MCF 10A (cell line): ENCODE data around the gene PDCD2. TPM values are rescaled to one million over a fixed set of nuclear protein-coding genes. Genes with fewer than 3 reads are reported as not detected.

Experiments
- BruUV-seq: library from RNA; stranded (reverse); fragments of 400-500 nt; replicated peaks from 2 replicates; lab custom pipeline; 2021; lab: Mats Ljungman, UMichigan
- CTCF ChIA-PET: fragments of 300-600 bp; sonication (Branson Sonifier 250); formaldehyde crosslinking; extraction: SDS; loops from one replicate; lab custom pipeline; 2021; ENCODE audit warnings: antibody characterized with exemption, inconsistent platforms; lab: Yijun Ruan, JAX
- POLR2A ChIA-PET: fragments of 300-600, 350-650 bp; sonication (Branson Sonifier 250); formaldehyde crosslinking; extraction: SDS; loops from one replicate; lab custom pipeline; 2020; ENCODE audit warnings: antibody characterized with exemption, inconsistent platforms; lab: Yijun Ruan, JAX
- DNase-seq: peaks from one replicate; pipeline ENCODE4 v3.0.0-alpha.2; 2018; ENCODE audit not compliant: unreplicated experiment
- H3K27ac Mint-ChIP-seq: one replicate; pipeline ENCODE4 v1.8.0; 2022; ENCODE audit warnings: mild to moderate bottlenecking, low read depth, mixed read lengths; ENCODE audit not compliant: unreplicated experiment
- H3K27me3 Mint-ChIP-seq: one replicate; pipeline ENCODE4 v1.8.0; 2022; ENCODE audit warnings: mixed read lengths; ENCODE audit not compliant: insufficient read depth, unreplicated experiment
- H3K36me3 Mint-ChIP-seq: one replicate; pipeline ENCODE4 v1.8.0; 2022; ENCODE audit warnings: mild to moderate bottlenecking, moderate library complexity, mixed read lengths; ENCODE audit not compliant: insufficient read depth, unreplicated experiment
- H3K4me1 Mint-ChIP-seq: one replicate; pipeline ENCODE4 v1.8.0; 2022; ENCODE audit warnings: mixed read lengths; ENCODE audit not compliant: insufficient read depth, unreplicated experiment
- H3K4me3 Mint-ChIP-seq: one replicate; pipeline ENCODE4 v1.8.0; 2022; ENCODE audit warnings: mild to moderate bottlenecking, moderate library complexity, mixed read lengths; ENCODE audit not compliant: unreplicated experiment
- H3K9me3 Mint-ChIP-seq: one replicate; pipeline ENCODE4 v1.8.0; 2022; ENCODE audit warnings: mixed read lengths; ENCODE audit not compliant: unreplicated experiment
- intact Hi-C: fragments of 100-400 bp; cut with micrococcal nuclease; formaldehyde crosslinking; loops from 2 replicates; pipeline ENCODE4 v1.14.1; 2022
- total RNA-seq: library from RNA; stranded (reverse); gene quantifications from 2 replicates; pipeline ENCODE4 v1.2.3, GENCODE V29; 2022
- TF ChIP-seq, protein P1 (sequence below): fragments of 200-600 bp; IDR thresholded peaks from one replicate; pipeline ENCODE4 v1.8.0; 2022; ENCODE audit warnings: antibody characterized with exemption, mild to moderate bottlenecking; ENCODE audit not compliant: unreplicated experiment

PDCD2 gene
- total RNA-seq, 1 experiment from 2014 or later, result 101 TPM

DNA sequence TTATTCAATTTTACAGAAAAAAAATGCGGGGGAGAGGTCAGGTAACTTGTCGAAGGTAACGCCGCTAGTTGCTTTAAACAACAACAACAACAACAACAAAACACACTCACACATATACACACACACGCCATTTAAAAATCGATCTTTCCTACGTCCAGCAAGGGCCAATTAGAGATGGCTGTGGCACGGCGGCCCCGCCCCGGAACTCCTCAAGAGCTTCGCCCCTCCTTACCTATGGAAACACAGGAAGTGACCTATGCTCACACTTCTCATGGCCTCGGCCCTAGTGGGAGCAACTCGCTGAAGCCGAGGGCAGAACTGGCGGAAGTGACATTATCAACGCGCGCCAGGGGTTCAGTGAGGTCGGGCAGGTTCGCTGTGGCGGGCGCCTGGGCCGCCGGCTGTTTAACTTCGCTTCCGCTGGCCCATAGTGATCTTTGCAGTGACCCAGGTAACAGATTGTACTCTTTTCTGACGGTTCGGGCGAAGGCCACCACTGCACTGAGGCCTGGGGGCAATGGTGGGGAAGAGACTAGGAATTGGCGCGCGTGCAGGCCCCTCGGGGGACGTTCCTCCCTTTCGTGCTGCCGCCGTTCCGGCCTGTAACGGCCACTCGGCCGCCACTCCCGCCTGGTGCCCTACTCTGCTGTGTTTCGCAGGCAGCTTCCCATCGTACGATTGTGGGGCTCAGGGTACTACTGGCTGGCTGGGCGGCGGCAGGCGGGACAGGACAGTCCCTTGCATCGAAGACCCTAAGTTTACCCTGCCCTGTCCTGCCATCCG is 30.2 kb downstream of the PDCD2 start, which contains the start of gene TBP:
TSS of gene TBP (plus strand) at position 357 of the 783 bp plus-strand sequence. CDS start 2,661 bp downstream, outside the sequence.
- intact Hi-C loops, result no loop called here
- no peaks in the 10 kb centered on the region for H3K27me3 Mint-ChIP-seq
- POLR2A ChIA-PET, result interaction anchor here (0.6 to 4.1 kb wide), 28 partner anchors 8 to 1878 kb away, joined by 3 to 78 read pairs (median 6); partner anchors contain the start of genes C6orf120, DYNLT2, ERMARD and FAM120B
- H3K36me3 Mint-ChIP-seq, result peaks cover 52% of the 10 kb centered on the region
- TSS peak; percentile 51 for BruUV-seq
- H3K27ac Mint-ChIP-seq, result no peak within 1 kb of the TSS
- TF ChIP-seq, protein P1, sequence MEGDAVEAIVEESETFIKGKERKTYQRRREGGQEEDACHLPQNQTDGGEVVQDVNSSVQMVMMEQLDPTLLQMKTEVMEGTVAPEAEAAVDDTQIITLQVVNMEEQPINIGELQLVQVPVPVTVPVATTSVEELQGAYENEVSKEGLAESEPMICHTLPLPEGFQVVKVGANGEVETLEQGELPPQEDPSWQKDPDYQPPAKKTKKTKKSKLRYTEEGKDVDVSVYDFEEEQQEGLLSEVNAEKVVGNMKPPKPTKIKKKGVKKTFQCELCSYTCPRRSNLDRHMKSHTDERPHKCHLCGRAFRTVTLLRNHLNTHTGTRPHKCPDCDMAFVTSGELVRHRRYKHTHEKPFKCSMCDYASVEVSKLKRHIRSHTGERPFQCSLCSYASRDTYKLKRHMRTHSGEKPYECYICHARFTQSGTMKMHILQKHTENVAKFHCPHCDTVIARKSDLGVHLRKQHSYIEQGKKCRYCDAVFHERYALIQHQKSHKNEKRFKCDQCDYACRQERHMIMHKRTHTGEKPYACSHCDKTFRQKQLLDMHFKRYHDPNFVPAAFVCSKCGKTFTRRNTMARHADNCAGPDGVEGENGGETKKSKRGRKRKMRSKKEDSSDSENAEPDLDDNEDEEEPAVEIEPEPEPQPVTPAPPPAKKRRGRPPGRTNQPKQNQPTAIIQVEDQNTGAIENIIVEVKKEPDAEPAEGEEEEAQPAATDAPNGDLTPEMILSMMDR, result no peak
- peaks cover 30% of the 10 kb centered on the region for H3K4me1 Mint-ChIP-seq
- DNase-seq, result peak; percentile 99
- H3K9me3 Mint-ChIP-seq, result no peaks in the 10 kb centered on the region
- CTCF ChIA-PET, result interaction anchor here (0.8 kb wide), 1 partner anchor 12 kb away, joined by 3 read pairs; no protein-coding TSS in a partner anchor
- no peak within 1 kb of the TSS for H3K4me3 Mint-ChIP-seq

DNA sequence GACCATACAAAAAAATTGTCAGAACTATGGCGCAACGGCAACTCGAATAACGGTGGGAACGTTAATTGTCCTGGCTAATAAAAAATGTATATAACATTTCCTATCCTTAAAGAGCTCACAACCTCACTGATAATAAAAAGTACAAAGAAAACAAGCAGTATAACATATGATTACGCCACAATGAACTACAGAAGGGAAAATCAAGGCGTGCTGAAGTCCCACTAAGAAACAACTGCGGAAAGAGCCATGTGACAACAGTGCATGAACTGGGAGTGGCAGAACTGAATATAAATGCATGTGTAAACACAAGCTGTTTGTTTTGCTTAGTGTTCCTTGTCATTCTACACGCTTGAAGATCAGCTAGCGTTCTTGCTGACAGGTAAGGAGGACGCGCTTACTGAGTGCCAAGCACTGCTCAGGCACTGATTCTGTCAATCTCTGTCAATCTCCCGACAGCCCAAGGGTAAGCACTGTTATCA is 30.9 kb downstream of the PDCD2 start:
- Mint-ChIP-seq H3K27me3 (no peaks in the 10 kb centered on the region), H3K36me3 (peaks cover 52% of the 10 kb centered on the region), H3K4me1 (peaks cover 35% of the 10 kb centered on the region), H3K9me3 (no peaks in the 10 kb centered on the region), H3K27ac (no peak overlapping the region), H3K4me3 (no peak overlapping the region)
- BruUV-seq, result no TSS peak
- ChIA-PET POLR2A (interaction anchor here (0.6 to 4.1 kb wide), 28 partner anchors 8 to 1655 kb away, joined by 3 to 78 read pairs (median 6); partner anchors contain the start of genes C6orf120, DYNLT2, ERMARD and FAM120B), CTCF (interaction anchor here (0.8 kb wide), 1 partner anchor 12 kb away, joined by 3 read pairs; no protein-coding TSS in a partner anchor)
- intact Hi-C loops, result no loop called here
- TF ChIP-seq, protein P1, result no peak
- DNase-seq, result no peak

DNA sequence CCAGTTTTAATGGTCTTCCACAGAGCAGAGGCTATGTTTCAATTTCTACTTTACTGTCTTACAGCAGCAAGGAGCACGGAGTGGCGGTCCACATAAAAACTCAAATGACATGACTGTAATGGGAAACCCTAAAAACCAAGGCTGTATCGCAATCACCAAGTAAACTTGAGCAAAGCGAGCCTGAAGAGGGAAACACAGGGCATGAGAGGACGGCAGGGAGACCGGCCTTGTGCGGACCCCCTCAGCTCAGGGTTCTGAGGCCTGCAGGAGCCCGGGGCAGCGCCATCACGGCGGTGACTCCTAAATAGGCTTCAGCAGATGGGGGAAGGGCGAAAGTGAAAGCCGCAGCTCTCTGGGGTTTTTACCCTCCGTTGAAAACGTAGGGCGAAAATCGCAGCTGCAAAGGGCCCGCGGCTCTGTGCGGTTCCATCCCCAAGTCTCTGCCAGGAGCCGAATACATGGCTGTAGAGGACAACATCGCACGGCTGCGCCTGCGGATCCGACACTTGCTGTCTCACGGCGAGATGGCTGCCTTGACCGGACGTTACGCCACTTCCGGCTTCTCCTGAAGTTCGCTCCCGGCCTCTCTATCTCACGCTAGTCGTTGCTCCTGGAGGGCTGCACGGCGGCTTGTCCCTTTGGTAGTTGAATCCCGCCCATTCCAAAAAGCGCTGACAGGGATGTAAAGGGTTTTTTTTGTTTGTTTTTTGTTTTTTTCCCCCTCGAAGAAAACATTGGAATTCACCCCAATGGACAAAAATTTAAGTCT is 31.5 kb downstream of the PDCD2 start, which contains the start of gene PSMB1:
TSS of gene PSMB1 (minus strand) at position 543 of the 769 bp plus-strand sequence. CDS start at position 478, 65 bp downstream.
- ChIA-PET POLR2A (interaction anchor here (0.6 to 4.1 kb wide), 33 partner anchors 10 to 1655 kb away, joined by 3 to 78 read pairs (median 5); partner anchors contain the start of genes C6orf120, DYNLT2, ERMARD and FAM120B), CTCF (interaction anchor here (0.9 to 1.9 kb wide), 3 partner anchors 12 to 721 kb away, joined by 4 to 8 read pairs (median 5); no protein-coding TSS in a partner anchor)
- no peaks in the 10 kb centered on the region for H3K9me3 Mint-ChIP-seq
- H3K27me3 Mint-ChIP-seq, result no peaks in the 10 kb centered on the region
- no TSS peak for BruUV-seq
- no peak within 1 kb of the TSS for H3K27ac Mint-ChIP-seq
- H3K36me3 Mint-ChIP-seq, result peaks cover 52% of the 10 kb centered on the region
- DNase-seq, result peak; percentile 94
- intact Hi-C loops, result no loop called here
- no peak within 1 kb of the TSS for H3K4me3 Mint-ChIP-seq
- H3K4me1 Mint-ChIP-seq, result peaks cover 35% of the 10 kb centered on the region
- TF ChIP-seq, protein P1, result no peak
